Mesendoderm (in vitro differentiated cells): Measurements from ENCODE around the gene GBA2.

Experiments used
- DNase-seq: peaks from one replicate; pipeline ENCODE4 v3.0.0; 2013
- H2AK5ac ChIP-seq: 2 replicates; pipeline ENCODE4 v1.6.1; 2013; ENCODE audit warnings: low read length, inconsistent platforms
- H2BK120ac ChIP-seq: 2 replicates; pipeline ENCODE4 v1.6.1; 2013; ENCODE audit warnings: low read depth, mild to moderate bottlenecking, low read length, moderate library complexity, mixed read lengths
- H2BK15ac ChIP-seq: replicated peaks from 2 replicates; pipeline ENCODE4 v1.6.1; 2013; ENCODE audit warnings: low read depth, mild to moderate bottlenecking, moderate library complexity
- H2BK5ac ChIP-seq: 2 replicates; pipeline ENCODE4 v1.6.1; 2013; ENCODE audit warnings: low read length, inconsistent platforms
- H3K18ac ChIP-seq: 2 replicates; pipeline ENCODE4 v1.6.1; 2013; ENCODE audit warnings: mild to moderate bottlenecking, low read length, mixed read lengths
- H3K23ac ChIP-seq: one replicate; pipeline ENCODE4 v1.6.1; 2013; ENCODE audit warnings: low read length
- H3K27ac ChIP-seq: 2 replicates; pipeline ENCODE4 v1.5.1; 2013; ENCODE audit warnings: low read depth, mild to moderate bottlenecking, inconsistent platforms, low read length, moderate library complexity
- H3K27me3 ChIP-seq: 2 replicates; pipeline ENCODE4 v1.6.1; 2013; ENCODE audit warnings: low read length, control low read depth, mild to moderate bottlenecking, inconsistent platforms; ENCODE audit not compliant: insufficient read depth, poor library complexity
- H3K36me3 ChIP-seq: 2 replicates; pipeline ENCODE4 v1.6.1; 2013; ENCODE audit warnings: low read length, inconsistent platforms; ENCODE audit not compliant: control insufficient read depth, insufficient read depth
- H3K4ac ChIP-seq: one replicate; pipeline ENCODE4 v1.6.1; 2013; ENCODE audit warnings: low read depth, mild to moderate bottlenecking, low read length, moderate library complexity
- H3K4me1 ChIP-seq: 2 replicates; pipeline ENCODE4 v1.6.1; 2013; ENCODE audit warnings: low read depth, low read length, inconsistent platforms; ENCODE audit not compliant: control insufficient read depth
- H3K4me2 ChIP-seq: 2 replicates; pipeline ENCODE4 v1.6.1; 2013; ENCODE audit warnings: low read length
- H3K4me3 ChIP-seq: 2 replicates; pipeline ENCODE4 v1.5.1; 2013; ENCODE audit warnings: mild to moderate bottlenecking, low read length
- H3K56ac ChIP-seq: one replicate; pipeline ENCODE4 v1.6.1; 2013; ENCODE audit warnings: low read length
- H3K79me1 ChIP-seq: 2 replicates; pipeline ENCODE4 v1.6.1; 2013; ENCODE audit warnings: low read length, inconsistent platforms
- H3K79me2 ChIP-seq: 2 replicates; pipeline ENCODE4 v1.6.1; 2013; ENCODE audit warnings: mild to moderate bottlenecking, low read length; ENCODE audit not compliant: control insufficient read depth, insufficient read depth
- H3K9ac ChIP-seq: 2 replicates; pipeline ENCODE4 v1.6.1; 2013; ENCODE audit warnings: low read length, inconsistent platforms
- H4K5ac ChIP-seq: one replicate; pipeline ENCODE4 v1.6.1; 2013; ENCODE audit warnings: low read length
- H4K8ac ChIP-seq: one replicate; pipeline ENCODE4 v1.6.1; 2013; ENCODE audit warnings: low read depth, mild to moderate bottlenecking, control low read depth, low read length, moderate library complexity
- whole genome bisulfite sequencing: extraction: QIAGEN DNeasy Blood & Tissue Kit; methylation state at CpG from one replicate; pipeline ENCODE4 v1.1.7; 2013; ENCODE audit warnings: low lambda C conversion rate, missing lambda C conversion rate; ENCODE audit not compliant: insufficient coverage; ENCODE audit errors: extremely low coverage; 5-methylcytosine and 5-hydroxymethylcytosine counted together

The GBA2 gene

DNA sequence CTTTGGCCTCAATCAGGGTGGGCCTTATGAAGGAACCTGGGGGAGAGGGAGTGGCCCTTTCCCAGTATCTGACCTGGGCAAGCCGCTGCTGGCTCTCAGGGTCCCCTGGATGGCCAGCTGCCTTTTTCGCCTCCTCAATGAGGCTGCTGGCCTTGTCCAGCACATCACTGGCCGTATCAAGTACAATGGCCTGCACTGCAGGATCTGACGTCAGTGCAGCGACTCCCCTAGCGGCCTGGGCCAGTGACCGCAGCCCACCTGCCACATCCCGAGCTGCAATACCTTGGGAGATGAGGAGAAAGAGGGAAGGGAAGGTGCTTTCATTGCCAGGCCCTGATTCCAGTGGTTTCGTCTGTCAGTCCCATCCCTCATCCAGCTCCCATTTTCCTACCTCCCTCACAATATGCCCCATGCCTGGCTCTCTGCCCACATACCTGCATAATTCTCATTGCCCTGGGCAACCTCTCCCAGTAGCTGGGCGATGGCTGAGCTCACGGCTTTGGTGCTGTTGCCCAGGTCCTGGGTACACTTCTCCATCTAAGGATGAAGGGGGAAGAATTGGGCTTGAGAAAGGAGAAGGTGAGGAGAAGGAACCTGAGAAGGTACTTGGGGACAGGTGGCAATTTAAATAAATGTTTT, 36.1 kb downstream of the GBA2 start:
- H3K4me2 ChIP-seq = no peak overlapping the region
- H2BK120ac ChIP-seq = no peak overlapping the region
- H3K4ac ChIP-seq = no peak overlapping the region
- no peak overlapping the region for H3K23ac ChIP-seq
- no peak overlapping the region for H2BK5ac ChIP-seq
- DNase-seq = no peak
- no peak overlapping the region for H2AK5ac ChIP-seq
- peaks cover 38% of the 10 kb centered on the region for H3K36me3 ChIP-seq
- H3K27me3 ChIP-seq = no peaks in the 10 kb centered on the region
- H4K5ac ChIP-seq = no peak overlapping the region
- no peak overlapping the region for H3K9ac ChIP-seq
- no peaks in the 10 kb centered on the region for H3K79me1 ChIP-seq
- no peak overlapping the region for H3K56ac ChIP-seq
- H3K79me2 ChIP-seq = no peaks in the 10 kb centered on the region
- H3K27ac ChIP-seq = no peak overlapping the region
- no peaks in the 10 kb centered on the region for H3K4me1 ChIP-seq
- H3K4me3 ChIP-seq = no peak overlapping the region
- no peak overlapping the region for H2BK15ac ChIP-seq
- no peak overlapping the region for H4K8ac ChIP-seq
- H3K18ac ChIP-seq = no peak overlapping the region
- WGBS = no CpG with 5 or more reads among the region's 11 CpGs

DNA sequence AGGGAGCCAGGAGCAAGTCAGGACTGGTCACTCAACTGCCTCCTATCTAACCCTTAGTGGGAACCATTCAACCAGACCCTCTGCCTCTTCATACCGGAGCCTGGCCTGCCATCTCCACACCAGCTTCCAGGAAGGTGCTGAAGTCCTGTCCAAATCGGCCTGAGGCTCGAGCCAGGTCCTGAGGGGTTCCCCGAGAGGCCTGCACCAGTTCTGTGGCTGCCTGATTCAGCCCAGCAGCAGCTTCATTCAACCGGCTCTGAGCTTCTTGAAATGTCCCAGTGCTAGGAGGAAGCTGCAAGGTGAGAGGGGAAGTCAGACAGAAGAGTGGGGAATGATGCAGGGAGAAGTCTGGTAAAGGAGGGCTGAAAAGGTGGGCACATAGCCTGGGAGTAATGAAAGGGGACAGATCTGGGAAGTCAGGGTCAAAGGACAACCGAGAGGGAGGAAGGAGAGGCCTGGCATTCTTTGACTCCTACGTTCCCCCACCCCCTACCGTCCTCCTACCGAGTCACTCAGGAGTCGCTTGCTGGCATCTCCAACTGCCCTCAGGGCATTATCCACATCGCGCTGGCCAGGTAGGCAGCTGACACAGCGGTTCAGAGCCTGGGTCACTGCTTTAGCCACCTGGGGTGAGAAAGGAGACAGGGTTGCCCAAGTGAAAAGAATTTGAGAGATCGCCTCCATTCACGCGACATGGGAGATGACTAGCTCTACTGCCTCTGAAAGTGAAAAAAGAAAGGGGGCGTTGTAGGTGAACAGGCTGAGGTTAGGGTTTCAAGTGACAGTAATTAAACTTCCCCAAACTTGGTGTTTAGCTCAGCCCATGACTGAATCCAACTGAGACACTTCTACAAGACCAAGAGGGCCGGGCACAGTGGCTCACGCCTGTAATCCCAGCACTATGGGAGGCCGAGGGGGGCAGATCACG, 37.3 kb downstream of the GBA2 start:
- Histone ChIP-seq H2BK5ac (no peak overlapping the region), H3K4ac (no peak overlapping the region), H3K23ac (no peak overlapping the region), H2BK15ac (no peak overlapping the region), H3K79me2 (no peaks in the 10 kb centered on the region), H3K9ac (no peak overlapping the region), H3K4me3 (no peak overlapping the region), H4K5ac (no peak overlapping the region), H3K36me3 (peaks cover 38% of the 10 kb centered on the region), H3K18ac (no peak overlapping the region), H3K27me3 (no peaks in the 10 kb centered on the region), H3K79me1 (no peaks in the 10 kb centered on the region), H2AK5ac (no peak overlapping the region), H3K4me1 (no peaks in the 10 kb centered on the region), H3K4me2 (no peak overlapping the region), H2BK120ac (no peak overlapping the region), H4K8ac (no peak overlapping the region), H3K27ac (no peak overlapping the region), H3K56ac (no peak overlapping the region)
- whole genome bisulfite sequencing = no CpG with 5 or more reads among the region's 21 CpGs
- no peak for DNase-seq

DNA sequence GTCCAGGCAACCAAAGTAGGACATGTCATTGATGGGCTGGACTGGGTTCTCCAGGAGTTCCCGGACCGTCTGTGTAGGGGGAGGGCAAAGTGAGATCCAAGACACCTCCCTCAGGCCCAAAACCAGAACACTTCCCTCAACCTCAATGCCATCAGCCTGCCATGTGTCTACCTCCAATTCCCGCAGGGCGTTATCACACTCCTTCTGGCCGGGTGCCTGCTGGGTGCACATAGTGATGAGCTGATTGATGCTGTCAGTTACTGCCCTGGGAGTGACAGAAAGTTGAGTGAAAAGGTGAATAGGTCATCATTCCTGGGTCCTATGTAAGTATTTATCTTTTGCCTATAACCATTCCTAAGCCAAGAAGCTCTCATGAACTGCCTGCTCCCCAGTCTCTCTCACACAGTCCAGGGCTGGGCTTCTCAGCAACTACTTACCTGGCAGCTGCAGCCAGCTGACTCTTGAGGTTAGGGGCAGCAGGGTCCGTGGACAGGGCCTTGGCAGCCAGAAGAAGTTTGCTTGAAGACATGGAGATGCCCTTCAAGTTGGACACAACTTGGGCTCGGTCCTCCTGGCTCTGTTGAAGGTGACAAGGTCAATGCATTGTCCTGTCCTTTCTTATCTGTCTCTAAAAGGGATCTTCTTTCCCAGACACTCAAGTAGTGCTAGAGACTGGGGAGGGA, 38.1 kb downstream of the GBA2 start:
- Histone ChIP-seq H2BK5ac (no peak overlapping the region), H3K23ac (no peak overlapping the region), H3K79me1 (no peaks in the 10 kb centered on the region), H3K36me3 (peaks cover 38% of the 10 kb centered on the region), H3K4me3 (no peak overlapping the region), H3K9ac (no peak overlapping the region), H4K5ac (no peak overlapping the region), H2AK5ac (no peak overlapping the region), H2BK120ac (no peak overlapping the region), H3K4ac (no peak overlapping the region), H3K79me2 (no peaks in the 10 kb centered on the region), H3K4me1 (no peaks in the 10 kb centered on the region), H3K18ac (no peak overlapping the region), H3K27me3 (no peaks in the 10 kb centered on the region), H2BK15ac (no peak overlapping the region), H3K56ac (no peak overlapping the region), H3K27ac (no peak overlapping the region), H4K8ac (no peak overlapping the region), H3K4me2 (no peak overlapping the region)
- WGBS = no CpG with 5 or more reads among the region's 7 CpGs
- DNase-seq = no peak

GRCh38 chr9:35708146-35708545, 40.9 kb downstream of the GBA2 start:
- peaks cover 45% of the 10 kb centered on the region for H3K36me3 ChIP-seq

DNA sequence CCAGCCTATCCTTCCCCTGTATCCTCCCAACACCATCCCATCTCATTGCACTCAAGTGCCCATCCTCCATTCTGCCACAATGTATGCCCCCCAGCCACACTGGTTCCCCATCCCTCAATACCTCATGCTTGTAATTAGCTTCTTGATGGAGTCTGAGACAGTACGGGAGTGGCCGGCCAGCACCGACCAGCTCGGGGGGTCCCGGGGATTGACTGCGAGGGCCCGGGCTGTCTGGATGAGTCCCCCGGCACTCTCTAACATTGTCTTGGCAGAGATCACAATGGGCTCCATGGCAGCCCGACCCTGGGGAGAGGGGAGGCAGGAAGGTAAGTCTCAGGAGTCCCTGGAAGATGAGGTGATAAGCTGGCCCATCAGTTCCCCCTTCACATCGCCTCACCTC, 42.1 kb downstream of the GBA2 start:
- Histone ChIP-seq H3K27me3 (no peaks in the 10 kb centered on the region), H3K56ac (no peak overlapping the region), H3K79me1 (no peaks in the 10 kb centered on the region), H2AK5ac (no peak overlapping the region), H3K9ac (no peak overlapping the region), H3K4ac (no peak overlapping the region), H2BK15ac (no peak overlapping the region), H3K79me2 (no peaks in the 10 kb centered on the region), H2BK5ac (no peak overlapping the region), H3K23ac (no peak overlapping the region), H3K27ac (no peak overlapping the region), H3K4me1 (no peaks in the 10 kb centered on the region), H2BK120ac (no peak overlapping the region), H3K36me3 (peaks cover 46% of the 10 kb centered on the region), H3K4me2 (no peak overlapping the region), H4K5ac (no peak overlapping the region), H4K8ac (no peak overlapping the region), H3K4me3 (no peak overlapping the region), H3K18ac (no peak overlapping the region)
- WGBS = no CpG with 5 or more reads among the region's 10 CpGs
- no peak for DNase-seq

More at GRCh38 chr9:35708146-35708545, 40.9 kb downstream of the GBA2 start:
- H2BK5ac ChIP-seq = no peak overlapping the region
- H3K4me1 ChIP-seq = no peaks in the 10 kb centered on the region
- H3K4me3 ChIP-seq = no peak overlapping the region
- no peak for DNase-seq
- no peak overlapping the region for H4K5ac ChIP-seq
- H3K79me1 ChIP-seq = no peaks in the 10 kb centered on the region
- H4K8ac ChIP-seq = no peak overlapping the region
- no peak overlapping the region for H3K27ac ChIP-seq
- no peak overlapping the region for H2AK5ac ChIP-seq
- no peak overlapping the region for H3K23ac ChIP-seq
- no peaks in the 10 kb centered on the region for H3K79me2 ChIP-seq
- no peak overlapping the region for H2BK15ac ChIP-seq
- H3K4ac ChIP-seq = no peak overlapping the region
- H2BK120ac ChIP-seq = no peak overlapping the region
- no peak overlapping the region for H3K9ac ChIP-seq
- H3K4me2 ChIP-seq = no peak overlapping the region
- H3K18ac ChIP-seq = no peak overlapping the region
- H3K27me3 ChIP-seq = no peaks in the 10 kb centered on the region
- H3K56ac ChIP-seq = no peak overlapping the region
- WGBS = no CpG with 5 or more reads among the region's 4 CpGs
